Nephron (organoid): ENCODE measurements around the gene CABLES1.

Source experiments
- H3K27ac Mint-ChIP-seq, 3 experiments: 2 replicates each; pipeline ENCODE4 v1.8.0; 2020; ENCODE audit warnings: mixed read lengths in 3 of 3, mild to moderate bottlenecking in 2 of 3, moderate library complexity in 1 of 3
- H3K27me3 Mint-ChIP-seq: 2 replicates; pipeline ENCODE4 v1.8.0; 2021; ENCODE audit warnings: low read depth, mild to moderate bottlenecking, moderate library complexity, mixed read lengths
- H3K36me3 Mint-ChIP-seq: 2 replicates; pipeline ENCODE4 v1.8.0; 2020; ENCODE audit warnings: low read depth, mixed read lengths
- H3K4me1 Mint-ChIP-seq: 2 replicates; pipeline ENCODE4 v1.8.0; 2020; ENCODE audit warnings: mixed read lengths
- H3K4me3 Mint-ChIP-seq, 3 experiments: 2 replicates each; pipeline ENCODE4 v1.8.0; 2020; ENCODE audit warnings: mild to moderate bottlenecking in 3 of 3, mixed read lengths in 3 of 3, moderate library complexity in 2 of 3
- H3K9me3 Mint-ChIP-seq: 2 replicates; pipeline ENCODE4 v1.8.0; 2020; ENCODE audit warnings: mixed read lengths
- CTCF ChIP-seq, 3 experiments: fragments of 200-600 bp; sonication (generic); IDR thresholded peaks; one replicate each; pipeline ENCODE4 v1.5.0; 2021; ENCODE audit warnings: antibody characterized with exemption in 3 of 3; ENCODE audit not compliant: unreplicated experiment in 3 of 3

Gene CABLES1

GRCh38 chr18:23137097-23137635 is 1.9 kb downstream of the CABLES1 start:
- Mint-ChIP-seq H3K27me3 (peaks cover 39% of the 10 kb centered on the region), H3K4me1 (peaks cover 59% of the 10 kb centered on the region), H3K4me3 (peak overlapping the region; percentile 77 to 86 (median 85)), H3K27ac (peak overlapping the region; percentile 50 to 83 (median 58)), H3K36me3 (no peaks in the 10 kb centered on the region), H3K9me3 (no peaks in the 10 kb centered on the region)
- TF ChIP-seq CTCF (IDR thresholded peaks at IDR 0.05; ENCODE audit: unreplicated experiment in 3 of 3) = no peak

- no peaks in the 10 kb centered on the region for H3K9me3 Mint-ChIP-seq
- TF ChIP-seq CTCF (IDR thresholded peaks at IDR 0.05; ENCODE audit: unreplicated experiment in 3 of 3) = no peak
- H3K36me3 Mint-ChIP-seq = no peaks in the 10 kb centered on the region
- H3K27me3 Mint-ChIP-seq = peaks cover 36% of the 10 kb centered on the region
- peak overlapping the region; percentile 50 to 83 (median 58) for H3K27ac Mint-ChIP-seq
- H3K4me1 Mint-ChIP-seq = peaks cover 65% of the 10 kb centered on the region
- peak overlapping the region; percentile 77 to 86 (median 85) for H3K4me3 Mint-ChIP-seq
These were observed 2.5 kb downstream of the CABLES1 start for GRCh38 chr18:23137788-23138216.

GRCh38 chr18:23138471-23138870 is 3.2 kb downstream of the CABLES1 start:
- peak overlapping the region; percentile 77 to 86 (median 85) for H3K4me3 Mint-ChIP-seq
- peaks cover 71% of the 10 kb centered on the region for H3K4me1 Mint-ChIP-seq
- no peaks in the 10 kb centered on the region for H3K36me3 Mint-ChIP-seq
- H3K27ac Mint-ChIP-seq = peak overlapping the region; percentile 50 to 83 (median 58)
- peaks cover 40% of the 10 kb centered on the region for H3K27me3 Mint-ChIP-seq
- TF ChIP-seq CTCF (IDR thresholded peaks at IDR 0.05; ENCODE audit: unreplicated experiment in 3 of 3) = no peak
- no peaks in the 10 kb centered on the region for H3K9me3 Mint-ChIP-seq

GRCh38 chr18:23141104-23141999 is 6.1 kb downstream of the CABLES1 start:
- Mint-ChIP-seq H3K4me3 (peak overlapping the region; percentile 14 to 45 (median 35)), H3K9me3 (no peaks in the 10 kb centered on the region), H3K27ac (peak overlapping the region; percentile 86 to 95 (median 91)), H3K27me3 (peaks cover 29% of the 10 kb centered on the region), H3K36me3 (no peaks in the 10 kb centered on the region), H3K4me1 (peaks cover 82% of the 10 kb centered on the region)
- no peak for TF ChIP-seq CTCF (IDR thresholded peaks at IDR 0.05; ENCODE audit: unreplicated experiment in 3 of 3)

- no peak overlapping the region for H3K4me3 Mint-ChIP-seq
- H3K27ac Mint-ChIP-seq = peak overlapping the region; percentile 86 to 95 (median 91)
- no peaks in the 10 kb centered on the region for H3K9me3 Mint-ChIP-seq
- no peak for TF ChIP-seq CTCF (IDR thresholded peaks at IDR 0.05; ENCODE audit: unreplicated experiment in 3 of 3)
- H3K36me3 Mint-ChIP-seq = no peaks in the 10 kb centered on the region
- H3K4me1 Mint-ChIP-seq = peaks cover 86% of the 10 kb centered on the region
- peaks cover 21% of the 10 kb centered on the region for H3K27me3 Mint-ChIP-seq
These were observed 7.1 kb downstream of the CABLES1 start for GRCh38 chr18:23142251-23142929.
